H9 (cell line): ENCODE data around the gene DMD. TPM values are rescaled to one million over a fixed set of nuclear protein-coding genes. Genes with fewer than 3 reads are reported as not detected.

Source experiments
- DNase-seq: peaks from one replicate; pipeline ENCODE4 v3.0.0-alpha.2; 2017
- H2AFZ ChIP-seq: one replicate; pipeline ENCODE4 v1.6.1; 2013; ENCODE audit warnings: mild to moderate bottlenecking, low read length, control low read depth, moderate library complexity
- H2AK5ac ChIP-seq: 2 replicates; pipeline ENCODE4 v1.6.1; 2013; ENCODE audit warnings: low read length, control low read depth, mixed read lengths; ENCODE audit not compliant: insufficient read length
- H2BK120ac ChIP-seq: one replicate; pipeline ENCODE4 v1.6.1; 2013; ENCODE audit warnings: low read depth, mild to moderate bottlenecking, low read length, control low read depth, inconsistent platforms; ENCODE audit not compliant: poor library complexity, severe bottlenecking
- H2BK12ac ChIP-seq: 2 replicates; pipeline ENCODE4 v1.6.1; 2013; ENCODE audit warnings: low read length, control low read depth, mixed read lengths, low read depth; ENCODE audit not compliant: insufficient read length
- H2BK15ac ChIP-seq: 2 replicates; pipeline ENCODE4 v1.6.1; 2013; ENCODE audit warnings: low read depth, low read length, control low read depth
- H2BK20ac ChIP-seq: one replicate; pipeline ENCODE4 v1.6.1; 2013; ENCODE audit warnings: low read depth, mild to moderate bottlenecking, low read length, control low read depth, inconsistent platforms; ENCODE audit not compliant: poor library complexity, severe bottlenecking
- H2BK5ac ChIP-seq: 2 replicates; pipeline ENCODE4 v1.6.1; 2013; ENCODE audit warnings: low read length, control low read depth, mixed read lengths; ENCODE audit not compliant: insufficient read length
- H3K14ac ChIP-seq: 2 replicates; pipeline ENCODE4 v1.6.1; 2013; ENCODE audit warnings: low read length, control low read depth; ENCODE audit not compliant: insufficient read depth
- H3K18ac ChIP-seq: 2 replicates; pipeline ENCODE4 v1.6.1; 2013; ENCODE audit warnings: low read depth, mild to moderate bottlenecking, mixed read lengths, low read length, control low read depth; ENCODE audit not compliant: insufficient read length
- H3K23ac ChIP-seq: 2 replicates; pipeline ENCODE4 v1.6.1; 2013; ENCODE audit warnings: low read length, control low read depth, mixed read lengths, low read depth; ENCODE audit not compliant: insufficient read length
- H3K23me2 ChIP-seq: 2 replicates; pipeline ENCODE4 v1.6.1; 2013; ENCODE audit warnings: low read depth, mild to moderate bottlenecking, mixed read lengths, low read length, control low read depth; ENCODE audit not compliant: insufficient read length, poor library complexity, severe bottlenecking
- H3K27ac ChIP-seq: 2 replicates; pipeline ENCODE4 v1.5.1; 2013; ENCODE audit warnings: low read length, control low read depth, mixed read lengths, low read depth; ENCODE audit not compliant: insufficient read length
- H3K27me3 ChIP-seq: 2 replicates; pipeline ENCODE4 v1.6.1; 2013; ENCODE audit warnings: low read length, control low read depth, inconsistent platforms; ENCODE audit not compliant: insufficient read depth
- H3K4ac ChIP-seq: 2 replicates; pipeline ENCODE4 v1.6.1; 2013; ENCODE audit warnings: low read depth, mild to moderate bottlenecking, control low read depth, inconsistent platforms, low read length, moderate library complexity
- H3K4me1 ChIP-seq: 2 replicates; pipeline ENCODE4 v1.6.1; 2013; ENCODE audit warnings: low read length, control low read depth, inconsistent platforms; ENCODE audit not compliant: insufficient read depth
- H3K4me2 ChIP-seq: 2 replicates; pipeline ENCODE4 v1.6.1; 2013; ENCODE audit warnings: low read length, control low read depth, mixed read lengths; ENCODE audit not compliant: insufficient read length, insufficient read depth
- H3K56ac ChIP-seq: 2 replicates; pipeline ENCODE4 v1.6.1; 2013; ENCODE audit warnings: low read depth, mild to moderate bottlenecking, mixed read lengths, low read length, control low read depth; ENCODE audit not compliant: insufficient read length
- H3K79me1 ChIP-seq: 2 replicates; pipeline ENCODE4 v1.6.1; 2013; ENCODE audit warnings: low read depth, mild to moderate bottlenecking, moderate library complexity, low read length, control low read depth, inconsistent platforms; ENCODE audit not compliant: insufficient read depth, poor library complexity, severe bottlenecking
- H3K79me2 ChIP-seq: 2 replicates; pipeline ENCODE4 v1.6.1; 2013; ENCODE audit warnings: low read length, control low read depth, inconsistent platforms; ENCODE audit not compliant: insufficient read depth
- H3K9ac ChIP-seq: 2 replicates; pipeline ENCODE4 v1.6.1; 2013; ENCODE audit warnings: low read length, control low read depth, mixed read lengths; ENCODE audit not compliant: insufficient read length; ENCODE audit errors: extremely low read depth
- H3K9me3 ChIP-seq: one replicate; pipeline ENCODE4 v1.6.1; 2013; ENCODE audit warnings: low read depth, low read length, inconsistent platforms; ENCODE audit not compliant: control insufficient read depth
- H3T11ph ChIP-seq: one replicate; pipeline ENCODE4 v1.6.1; 2013; ENCODE audit warnings: mild to moderate bottlenecking, low read length, control low read depth, inconsistent platforms
- H4K20me1 ChIP-seq: one replicate; pipeline ENCODE4 v1.6.1; 2013; ENCODE audit not compliant: control insufficient read depth, insufficient read length, insufficient read depth
- H4K5ac ChIP-seq: 2 replicates; pipeline ENCODE4 v1.6.1; 2013; ENCODE audit warnings: low read depth, mild to moderate bottlenecking, mixed read lengths, low read length, control low read depth; ENCODE audit not compliant: insufficient read length
- H4K8ac ChIP-seq: replicated peaks from 2 replicates; pipeline ENCODE4 v1.6.1; 2013; ENCODE audit warnings: low read length, control low read depth, mixed read lengths, low read depth; ENCODE audit not compliant: insufficient read length
- H4K91ac ChIP-seq: 2 replicates; pipeline ENCODE4 v1.6.1; 2013; ENCODE audit warnings: low read depth, mild to moderate bottlenecking, moderate library complexity, mixed read lengths, low read length, control low read depth; ENCODE audit not compliant: insufficient read length
- H3K27ac Mint-ChIP-seq, 3 experiments: 2 replicates in 2 of 3; 3 replicates in 1 of 3; pipeline ENCODE4 v1.8.0; 2020 to 2021; ENCODE audit warnings: mixed read lengths in 3 of 3, mild to moderate bottlenecking in 1 of 3, moderate library complexity in 1 of 3
- H3K27me3 Mint-ChIP-seq: 2 replicates; pipeline ENCODE4 v1.8.0; 2021; ENCODE audit warnings: low read depth, mild to moderate bottlenecking, moderate library complexity, mixed read lengths
- H3K36me3 Mint-ChIP-seq, 3 experiments: 2 replicates in 2 of 3; 3 replicates in 1 of 3; pipeline ENCODE4 v1.8.0; 2020 to 2021; ENCODE audit warnings: low read depth in 3 of 3, mixed read lengths in 3 of 3; ENCODE audit not compliant: insufficient read depth in 1 of 3
- H3K4me1 Mint-ChIP-seq, 2 experiments: 2 replicates each; pipeline ENCODE4 v1.8.0; 2020; ENCODE audit warnings: mixed read lengths in 2 of 2
- H3K4me3 Mint-ChIP-seq, 2 experiments: 2 replicates in 1 of 2; 3 replicates in 1 of 2; pipeline ENCODE4 v1.8.0; 2020 to 2021; ENCODE audit warnings: mild to moderate bottlenecking in 2 of 2, mixed read lengths in 2 of 2, moderate library complexity in 1 of 2
- H3K9me3 Mint-ChIP-seq, 2 experiments: 2 replicates in 1 of 2; 3 replicates in 1 of 2; pipeline ENCODE4 v1.8.0; 2020; ENCODE audit warnings: mild to moderate bottlenecking in 2 of 2, mixed read lengths in 2 of 2, moderate library complexity in 1 of 2
- WGBS: extraction: QIAGEN DNeasy Blood & Tissue Kit; methylation state at CpG from one replicate; pipeline ENCODE4 v1.1.7; 2013; ENCODE audit warnings: missing lambda C conversion rate, low lambda C conversion rate, mixed read lengths; ENCODE audit not compliant: insufficient read length; ENCODE audit errors: extremely low coverage; 5-methylcytosine and 5-hydroxymethylcytosine counted together
- total RNA-seq: library from RNA; stranded (reverse); gene quantifications from 2 replicates; pipeline ENCODE4 v1.2.1, GENCODE V29; 2021
- TF ChIP-seq, protein P1 (sequence below): fragments of 200-600 bp; sonication (generic); conservative IDR thresholded peaks from 3 replicates; pipeline ENCODE4 v1.8.0; 2021; ENCODE audit warnings: antibody characterized with exemption, mild to moderate bottlenecking

Gene DMD
- total RNA-seq, 1 experiment from 2014 or later, result 3.8 TPM

GRCh38 chrX:31331928-31332327, 1879.4 kb downstream of the DMD start:
- Histone ChIP-seq H3K18ac (no peak overlapping the region), H3K4me1 (no peaks in the 10 kb centered on the region), H2BK120ac (no peak overlapping the region), H4K8ac (no peak overlapping the region), H3K23ac (no peak overlapping the region), H3K79me1 (no peaks in the 10 kb centered on the region), H4K20me1 (no peaks in the 10 kb centered on the region), H2AFZ (no peak overlapping the region), H3K27me3 (no peaks in the 10 kb centered on the region), H3K4ac (no peak overlapping the region), H3K27ac (no peak overlapping the region), H2AK5ac (no peak overlapping the region), H3T11ph (no peak overlapping the region), H3K9ac (no peak overlapping the region), H3K23me2 (no peaks in the 10 kb centered on the region), H2BK5ac (no peak overlapping the region), H2BK15ac (no peak overlapping the region), H3K14ac (no peak overlapping the region), H4K91ac (no peak overlapping the region), H3K9me3 (no peaks in the 10 kb centered on the region), H3K4me2 (no peak overlapping the region), H4K5ac (no peak overlapping the region), H3K79me2 (no peaks in the 10 kb centered on the region), H2BK20ac (no peak overlapping the region), H2BK12ac (no peak overlapping the region), H3K56ac (no peak overlapping the region)
- no CpG with 5 or more reads among the region's 5 CpGs for WGBS
- no peak for DNase-seq
- no peak overlapping the region for H3K27ac Mint-ChIP-seq
- H3K36me3 Mint-ChIP-seq, result no peaks in the 10 kb centered on the region; a peak in 1 of 7 replicates
- H3K4me3 Mint-ChIP-seq, result no peak overlapping the region
- TF ChIP-seq, protein P1, sequence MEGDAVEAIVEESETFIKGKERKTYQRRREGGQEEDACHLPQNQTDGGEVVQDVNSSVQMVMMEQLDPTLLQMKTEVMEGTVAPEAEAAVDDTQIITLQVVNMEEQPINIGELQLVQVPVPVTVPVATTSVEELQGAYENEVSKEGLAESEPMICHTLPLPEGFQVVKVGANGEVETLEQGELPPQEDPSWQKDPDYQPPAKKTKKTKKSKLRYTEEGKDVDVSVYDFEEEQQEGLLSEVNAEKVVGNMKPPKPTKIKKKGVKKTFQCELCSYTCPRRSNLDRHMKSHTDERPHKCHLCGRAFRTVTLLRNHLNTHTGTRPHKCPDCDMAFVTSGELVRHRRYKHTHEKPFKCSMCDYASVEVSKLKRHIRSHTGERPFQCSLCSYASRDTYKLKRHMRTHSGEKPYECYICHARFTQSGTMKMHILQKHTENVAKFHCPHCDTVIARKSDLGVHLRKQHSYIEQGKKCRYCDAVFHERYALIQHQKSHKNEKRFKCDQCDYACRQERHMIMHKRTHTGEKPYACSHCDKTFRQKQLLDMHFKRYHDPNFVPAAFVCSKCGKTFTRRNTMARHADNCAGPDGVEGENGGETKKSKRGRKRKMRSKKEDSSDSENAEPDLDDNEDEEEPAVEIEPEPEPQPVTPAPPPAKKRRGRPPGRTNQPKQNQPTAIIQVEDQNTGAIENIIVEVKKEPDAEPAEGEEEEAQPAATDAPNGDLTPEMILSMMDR, result no peak
- no peaks in the 10 kb centered on the region for H3K27me3 Mint-ChIP-seq
- no peaks in the 10 kb centered on the region; a peak in 1 of 4 replicates for H3K4me1 Mint-ChIP-seq
- peaks cover 59 to 72% of the 10 kb centered on the region in 2 experiments for H3K9me3 Mint-ChIP-seq
